Stimulated activated CD8-positive, alpha-beta memory T cell treated with anti-CD3 and anti-CD28 coated beads, Interleukin-15, amount 100 ng/mL, for 48 hours (primary cell): ENCODE data around the gene YPEL1.
A peak's percentile ranks its signal among the peaks of the same experiment; 100 is the strongest.
"Not testable (repeated sequence)": the region's sequence is repeated elsewhere in the genome, so short reads cannot be mapped to it uniquely, and the experiment has no call there.

Experiments used
- DNase-seq, 2 donors: peaks; one replicate each; pipeline ENCODE4 v3.0.0-alpha.2; 2020; ENCODE audit warnings: low read depth in 2 of 2

YPEL1 gene

DNA sequence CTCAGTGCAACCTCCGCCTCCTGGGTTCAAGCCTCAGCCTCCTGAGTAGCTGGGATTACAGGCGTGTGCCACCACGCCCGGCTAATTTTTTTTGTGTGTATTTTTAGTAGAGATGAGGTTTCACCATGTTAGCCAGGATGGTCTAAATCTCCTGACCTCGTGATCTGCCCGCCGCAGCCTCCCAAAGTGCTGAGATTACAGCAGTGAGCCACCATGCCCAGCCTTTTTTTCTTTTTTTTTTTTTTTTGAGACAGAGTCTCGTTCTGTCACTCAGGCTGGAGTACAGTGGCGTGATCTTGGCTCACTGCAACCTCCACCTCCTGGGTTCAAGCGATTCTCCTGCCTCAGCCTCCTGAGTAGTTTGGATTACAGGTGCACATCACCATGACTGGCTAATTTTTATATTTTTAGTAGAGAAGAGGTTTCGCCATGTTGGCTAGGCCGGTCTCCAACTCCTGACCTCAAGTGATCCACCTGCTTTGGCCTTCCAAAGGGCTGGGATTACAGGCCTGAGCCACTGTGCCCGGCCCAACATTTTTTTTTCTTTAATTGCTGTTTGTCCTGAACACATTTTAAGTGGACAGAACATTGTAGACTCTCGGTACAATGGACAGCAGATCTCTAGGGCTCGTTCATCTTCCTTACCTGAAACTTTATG lies 14.3 kb downstream of the YPEL1 start:
- not testable (repeated sequence) for DNase-seq

DNA sequence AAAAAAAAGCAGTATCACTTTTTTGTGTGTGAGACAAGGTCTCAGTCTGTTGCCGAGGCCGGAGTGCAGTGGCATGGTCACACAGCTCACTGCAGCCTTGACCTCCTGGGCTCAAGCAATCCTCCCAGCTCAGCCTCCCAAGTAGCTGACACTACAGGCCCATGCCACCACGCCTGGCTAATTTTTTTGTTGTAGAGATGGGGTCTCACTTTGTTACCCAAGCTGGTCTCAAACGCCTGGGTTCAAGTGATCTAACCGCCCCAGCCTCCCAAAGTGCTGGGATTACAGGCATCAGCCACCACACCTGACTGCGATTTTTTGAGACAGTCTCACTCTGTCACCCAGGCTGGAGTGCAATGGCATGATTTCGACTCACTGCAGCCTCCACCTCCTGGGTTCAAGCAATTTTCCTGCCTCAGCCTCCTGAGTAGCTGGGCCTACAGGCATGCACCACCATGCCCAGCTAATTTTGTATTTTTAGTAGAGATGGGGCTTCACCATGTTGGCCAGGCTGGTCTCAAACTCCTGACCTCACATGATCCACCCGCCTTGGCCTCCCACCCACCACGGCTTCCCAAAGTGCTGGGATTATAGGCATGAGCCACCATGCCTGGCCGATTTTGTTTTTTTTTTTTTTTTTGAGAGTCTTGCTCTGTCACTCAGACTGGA lies 15.3 kb downstream of the YPEL1 start:
- not testable (repeated sequence) for DNase-seq

DNA sequence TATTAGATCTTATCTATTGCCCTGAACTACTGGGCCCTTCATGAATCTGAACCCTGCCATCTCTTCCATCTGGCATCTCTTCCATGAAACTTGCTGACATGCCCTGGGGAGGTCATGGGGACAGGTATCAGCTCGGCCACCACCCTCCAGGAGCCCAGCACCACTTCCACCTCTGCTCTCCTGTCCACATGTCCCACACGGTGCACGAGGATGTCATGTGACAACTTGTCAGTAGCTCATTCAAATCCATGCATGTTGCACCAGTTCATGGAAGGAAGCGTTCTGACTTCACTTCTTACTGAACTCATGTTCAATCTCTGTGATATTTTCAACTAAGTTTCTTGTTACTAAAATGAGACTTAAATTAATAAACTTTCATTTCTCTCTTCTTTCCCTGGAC lies 16.6 kb downstream of the YPEL1 start:
- DNase-seq: no peak

DNA sequence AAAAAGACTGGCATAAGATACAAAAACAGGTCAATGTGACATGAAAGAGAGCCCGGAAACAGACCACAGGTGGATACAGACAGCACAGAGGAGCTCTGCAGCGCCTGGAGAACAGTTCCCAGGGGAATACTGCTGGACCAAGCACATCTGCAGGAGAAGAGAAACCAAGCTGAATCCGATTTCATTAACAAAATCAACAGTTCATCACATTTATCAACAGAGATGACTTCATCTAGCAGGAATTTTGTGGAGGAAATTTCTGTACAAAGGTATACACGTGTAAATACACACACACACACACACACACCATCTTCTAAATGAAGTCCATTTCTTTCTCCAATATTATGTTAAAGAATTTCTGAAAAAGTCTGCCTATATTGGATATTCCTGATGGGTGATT lies 17.1 kb downstream of the YPEL1 start:
- no peak for DNase-seq

DNA sequence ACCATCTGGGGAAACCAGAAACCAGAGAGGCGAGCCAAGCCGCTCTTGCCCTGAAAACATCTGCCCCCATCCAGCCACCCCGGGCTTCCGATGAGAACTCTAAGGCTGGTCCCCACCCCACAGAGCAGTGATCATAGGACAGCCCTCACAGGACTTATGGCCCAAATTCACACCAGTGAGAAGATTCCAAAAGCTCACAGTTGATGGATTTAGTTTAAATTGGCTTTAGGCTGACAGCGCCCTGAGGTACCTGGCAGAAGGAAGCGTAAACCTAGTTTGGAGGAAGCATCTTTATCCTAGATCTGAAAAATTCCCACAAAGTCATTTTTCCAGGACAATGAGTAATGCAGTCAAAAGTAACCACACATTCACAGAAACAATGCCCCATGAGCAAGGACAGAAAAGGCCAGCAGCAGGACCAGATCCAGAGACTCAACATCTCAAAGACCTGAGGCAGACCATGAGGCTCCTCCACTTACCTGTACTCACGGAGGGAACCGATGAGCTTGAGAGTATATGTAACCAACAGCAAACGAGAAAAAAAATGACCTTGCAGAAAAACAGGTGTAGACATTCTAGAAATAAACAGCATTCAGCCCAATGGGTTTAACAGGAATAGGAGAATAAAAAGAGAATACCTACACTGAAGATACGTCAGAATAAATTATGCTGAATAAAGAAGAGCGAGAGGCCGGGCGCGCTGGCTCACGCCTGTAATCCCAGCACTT lies 19.0 kb downstream of the YPEL1 start:
- not testable (repeated sequence) for DNase-seq

DNA sequence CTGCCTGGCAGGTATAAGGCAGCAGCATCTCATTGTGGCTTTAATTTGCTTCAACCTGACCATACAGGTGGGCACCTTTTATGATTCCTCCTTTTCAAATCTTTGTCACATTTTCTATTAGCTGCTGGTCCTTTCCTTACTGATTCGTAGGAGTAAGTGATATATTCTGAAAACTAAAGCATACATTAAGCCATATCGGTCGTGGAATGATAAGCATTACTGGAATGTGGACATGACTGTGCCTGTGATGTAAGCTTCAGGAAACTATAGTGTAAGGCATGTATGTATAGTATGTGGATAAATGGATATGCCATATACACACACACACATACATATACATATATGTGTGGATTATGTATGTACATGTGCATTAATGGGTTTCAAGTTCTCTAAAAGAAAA lies 20.8 kb downstream of the YPEL1 start:
- no peak for DNase-seq

DNA sequence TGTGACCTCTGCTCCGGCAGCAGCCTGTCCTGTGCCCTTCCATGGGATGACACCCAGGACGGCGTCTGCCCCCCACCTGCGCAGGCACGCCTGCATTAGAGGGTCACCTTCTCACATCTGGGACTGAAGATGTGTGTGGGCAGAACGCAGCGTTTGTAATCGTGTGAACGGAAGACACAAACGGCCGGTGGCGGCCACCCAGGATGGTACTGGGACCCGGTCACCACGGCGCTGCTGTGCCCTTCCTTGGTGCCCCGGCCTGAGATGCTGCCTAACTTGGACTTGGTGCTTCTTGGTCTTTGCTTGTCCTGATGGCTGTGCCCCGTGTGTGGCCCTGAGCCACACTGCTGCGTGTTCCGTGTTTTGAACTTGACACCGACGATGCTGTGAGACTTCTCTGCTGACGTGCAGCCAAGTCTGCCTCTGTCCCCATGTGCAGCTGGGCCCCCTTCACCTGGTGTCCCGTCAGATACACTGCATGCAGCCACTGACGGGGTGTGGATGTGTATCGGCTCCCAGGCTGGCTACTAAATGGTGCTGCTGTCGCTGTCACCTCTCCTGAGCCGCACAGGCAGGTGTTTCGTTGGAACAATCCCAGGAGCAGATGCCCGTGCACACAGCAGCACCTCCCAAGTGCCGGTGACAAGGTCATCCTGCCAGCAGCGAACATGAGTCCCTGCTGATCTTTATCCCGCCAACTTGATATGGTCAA lies 21.4 kb downstream of the YPEL1 start:
- no peak for DNase-seq

DNA sequence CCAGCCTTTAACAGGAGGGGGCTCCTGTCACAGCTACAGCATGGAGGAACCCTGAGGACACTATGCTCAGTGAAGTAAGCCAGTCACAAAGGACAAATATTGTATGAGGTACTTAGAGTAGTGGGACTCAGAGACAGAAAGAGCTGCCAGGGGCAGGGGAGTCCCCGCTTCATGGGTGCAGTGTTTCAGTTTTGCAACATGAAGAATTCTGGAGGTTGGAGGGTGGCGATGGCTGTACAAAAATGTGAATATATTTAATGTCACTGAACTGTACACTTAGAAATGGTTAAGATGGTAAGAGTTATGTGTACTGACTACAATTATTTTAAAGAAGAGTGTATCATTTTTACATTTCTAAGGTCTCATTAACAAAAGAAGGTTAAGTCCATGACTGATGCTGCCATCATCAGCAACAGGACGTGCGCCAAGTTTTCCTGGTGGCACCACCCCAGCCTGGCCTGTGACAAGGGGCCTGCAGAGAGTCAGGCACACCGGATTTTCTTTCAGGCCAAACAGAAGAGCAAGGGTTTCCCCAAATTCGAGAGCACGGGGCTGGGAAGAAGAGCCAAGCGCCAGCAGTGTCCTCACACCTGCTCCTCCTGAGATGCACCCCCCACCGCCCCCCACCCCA lies 22.1 kb downstream of the YPEL1 start:
- no peak for DNase-seq

DNA sequence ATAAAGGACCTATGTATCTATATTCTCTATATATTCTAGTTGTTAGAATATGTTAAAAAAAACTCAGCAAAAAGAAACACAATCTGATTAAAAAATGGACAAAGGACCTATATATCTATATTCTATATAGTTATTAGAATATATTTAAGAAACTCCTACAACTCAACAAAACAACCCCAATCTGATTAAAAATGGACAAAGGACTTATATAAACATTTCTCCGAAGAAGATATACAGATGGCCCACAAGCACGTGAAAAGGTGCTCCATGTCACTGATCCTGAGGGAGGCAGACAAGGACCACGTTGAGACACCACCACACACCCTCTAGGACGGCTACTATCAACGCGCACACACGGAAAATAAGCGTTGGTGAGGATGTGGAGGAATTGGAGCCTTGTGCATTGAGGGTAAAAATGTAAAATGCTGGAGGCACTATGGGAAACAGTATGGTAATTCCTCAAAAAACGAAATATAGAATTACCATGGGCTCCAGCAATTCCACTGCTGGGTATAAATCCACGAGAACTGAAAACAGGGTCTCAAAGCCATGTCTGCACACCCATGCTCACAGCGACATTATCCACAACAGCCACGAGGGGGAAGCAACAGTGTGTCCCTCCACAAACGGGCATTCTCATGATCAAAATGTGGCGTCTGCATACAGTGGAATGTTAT lies 22.7 kb downstream of the YPEL1 start:
- peak; percentile 21 to 31 for DNase-seq

DNA sequence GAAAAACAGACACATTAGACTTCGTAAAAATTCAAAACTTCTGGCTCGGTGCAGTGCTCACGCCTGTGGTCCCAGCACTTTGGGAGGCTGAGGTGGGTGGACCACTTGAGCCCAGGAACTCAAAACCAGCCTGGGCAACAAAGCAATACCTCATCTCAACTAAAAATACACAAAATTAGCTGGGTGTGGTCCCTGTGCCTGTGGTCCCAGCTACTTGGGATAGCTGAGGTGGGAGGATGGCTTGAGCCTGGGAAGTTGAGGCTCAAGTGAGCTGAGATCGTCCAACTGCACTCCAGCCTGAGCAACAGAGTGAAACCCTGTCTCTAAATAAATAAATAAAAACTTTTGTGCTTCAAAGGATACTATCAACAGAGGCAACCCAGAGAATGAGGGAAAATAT lies 23.7 kb downstream of the YPEL1 start:
- DNase-seq: no peak

DNA sequence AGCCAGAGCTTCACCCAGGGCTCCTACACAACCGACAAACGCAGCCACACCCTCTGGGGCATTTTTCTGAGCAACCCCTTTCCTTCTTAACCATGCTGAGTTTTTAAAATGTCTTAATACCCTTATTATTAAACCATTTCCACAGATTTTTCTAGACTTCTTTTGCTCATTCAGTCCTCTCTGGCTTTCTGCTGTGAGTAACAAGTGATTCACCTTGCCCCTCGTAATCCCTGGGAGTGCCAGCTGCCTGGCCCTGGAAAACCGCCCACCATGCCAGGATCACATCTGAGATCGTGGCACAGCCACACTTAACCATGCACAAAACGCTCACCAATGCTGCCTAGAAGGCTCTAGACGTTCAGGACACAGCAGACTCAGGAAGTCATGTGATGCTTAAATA lies 25.4 kb downstream of the YPEL1 start:
- no peak for DNase-seq

DNA sequence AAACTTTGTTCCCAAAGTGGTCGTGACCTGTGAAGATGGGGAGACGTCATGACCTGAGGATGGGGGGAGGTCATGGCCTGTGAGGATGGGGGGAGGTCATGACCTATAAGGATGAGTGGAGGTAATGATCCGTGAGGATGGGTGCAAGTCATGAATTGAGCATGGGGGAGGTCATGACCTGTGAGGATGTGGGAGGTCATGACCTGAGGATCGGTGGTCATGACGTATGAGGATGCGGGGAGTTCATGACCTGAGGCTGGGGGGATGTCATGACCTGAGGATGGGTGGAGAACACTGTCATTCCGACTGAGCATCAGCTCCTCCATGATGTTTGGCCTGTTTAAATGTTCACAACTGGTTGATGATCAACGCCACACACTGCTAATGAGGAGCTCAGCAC lies 25.9 kb downstream of the YPEL1 start:
- DNase-seq: no peak

DNA sequence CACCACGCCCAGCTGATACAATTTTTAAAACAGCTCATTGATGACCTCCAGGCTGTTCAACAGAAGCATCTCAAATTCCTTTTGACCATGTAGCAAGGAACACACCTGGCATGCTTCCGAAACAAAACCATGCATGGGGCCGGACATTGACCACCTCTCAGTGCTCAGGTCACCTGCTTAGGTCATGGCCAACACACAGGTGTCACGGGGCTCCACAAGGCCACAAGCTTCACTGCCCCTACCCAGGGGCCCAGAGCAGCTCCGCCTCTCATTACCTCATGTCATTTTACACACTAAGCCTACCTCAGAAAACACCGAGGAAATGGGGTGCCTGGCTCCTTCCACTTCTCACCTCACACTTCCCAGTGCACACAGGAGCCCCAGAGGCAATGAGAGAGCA lies 26.6 kb downstream of the YPEL1 start:
- DNase-seq: no peak

DNA sequence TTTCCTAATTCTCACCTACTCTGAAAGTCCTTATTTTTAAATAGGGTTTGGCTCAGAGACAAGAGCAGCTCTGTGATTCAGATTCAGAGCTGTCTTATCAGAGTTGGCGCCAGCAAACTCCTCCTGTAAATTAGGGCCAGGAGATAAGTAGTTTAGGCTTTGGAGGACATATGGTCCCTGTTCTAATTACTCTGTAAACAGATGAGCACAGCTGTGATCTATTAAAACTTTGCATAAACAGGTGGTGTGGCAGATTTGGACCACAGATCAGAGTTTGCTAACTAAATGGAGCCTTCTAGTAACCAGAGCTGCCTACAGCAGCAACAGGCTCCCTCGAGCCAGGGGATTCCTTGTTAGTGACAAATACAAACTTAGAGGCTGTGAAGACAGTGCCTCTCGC lies 27.9 kb downstream of the YPEL1 start:
- no peak for DNase-seq

DNA sequence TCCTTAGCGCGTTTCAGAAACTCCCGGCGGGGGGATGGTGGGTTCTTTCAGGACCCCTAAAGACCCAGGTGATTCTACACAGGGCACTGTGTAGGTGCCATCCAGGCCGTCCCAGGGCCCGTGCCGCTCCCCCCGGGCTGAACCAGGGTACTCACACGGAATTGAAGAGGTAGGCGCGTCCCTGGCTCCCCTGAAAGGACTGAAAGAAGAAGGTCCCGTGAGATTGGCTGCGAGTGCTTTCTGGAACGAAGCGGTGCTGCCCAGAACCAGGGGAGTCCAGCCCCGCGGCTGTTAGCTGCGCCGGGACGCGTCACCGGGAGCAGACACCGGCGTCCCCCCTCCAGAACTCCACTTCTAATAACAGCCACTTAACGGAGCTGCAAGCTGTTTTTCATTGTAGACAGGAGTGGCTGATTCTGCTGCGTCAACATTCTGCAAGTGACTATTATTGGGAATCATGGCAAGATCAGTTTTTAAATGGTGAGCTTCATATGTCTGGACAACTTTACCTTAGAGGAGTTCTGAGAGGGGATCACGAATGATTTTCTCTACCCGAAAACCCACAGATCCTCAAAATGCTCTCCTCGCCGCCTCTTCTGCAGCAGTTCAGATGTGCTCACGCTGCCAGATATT lies 31.8 kb downstream of the YPEL1 start:
- no peak for DNase-seq

DNA sequence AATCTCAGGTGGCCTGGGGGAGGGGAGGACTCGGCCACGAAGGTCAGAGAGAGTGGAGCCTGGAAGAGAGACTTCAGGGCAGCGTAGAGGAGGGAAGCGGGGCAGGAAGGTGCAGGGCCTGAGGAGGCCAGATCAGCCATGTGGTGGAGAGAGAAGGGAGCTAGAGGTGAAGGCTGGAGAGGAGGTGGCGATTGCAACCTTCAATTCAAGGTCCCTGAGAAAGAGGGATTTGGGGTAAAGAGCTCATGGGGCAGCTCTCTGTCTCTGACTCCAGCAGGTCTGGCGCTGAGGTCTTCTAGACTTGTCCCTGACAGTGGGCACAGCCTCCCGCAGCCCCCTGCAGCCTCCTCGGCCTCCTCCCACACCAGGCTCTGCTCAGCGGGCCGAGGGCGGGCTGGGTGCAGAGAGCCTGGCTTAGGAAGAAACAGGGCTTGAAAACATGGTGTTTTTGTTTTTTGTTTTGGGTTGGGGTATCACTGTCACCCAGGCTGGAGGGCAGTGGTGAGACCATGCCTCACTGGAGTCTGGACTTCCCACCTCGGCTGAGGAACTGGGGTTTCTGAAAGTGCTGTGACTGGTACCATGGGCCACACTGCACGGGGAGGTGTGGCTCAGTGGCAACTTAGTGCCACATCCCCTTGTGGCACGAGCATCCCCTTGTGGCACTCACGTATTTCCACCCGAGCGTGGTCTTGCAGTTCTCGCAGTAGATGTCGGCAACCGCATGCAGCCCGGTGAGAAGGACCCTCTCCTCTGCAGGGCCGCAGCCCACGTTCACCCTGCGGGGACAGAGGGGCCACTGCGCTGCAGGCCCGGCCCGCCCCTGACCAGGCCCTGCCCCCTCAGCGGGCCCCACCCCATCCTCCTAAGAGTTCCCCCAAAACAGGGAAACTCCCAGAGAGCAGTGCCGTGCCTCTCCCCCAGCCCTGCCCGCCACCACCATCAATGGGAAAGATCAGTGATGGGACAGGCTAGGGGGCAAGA lies 32.6 kb downstream of the YPEL1 start:
- DNase-seq: no peak

DNA sequence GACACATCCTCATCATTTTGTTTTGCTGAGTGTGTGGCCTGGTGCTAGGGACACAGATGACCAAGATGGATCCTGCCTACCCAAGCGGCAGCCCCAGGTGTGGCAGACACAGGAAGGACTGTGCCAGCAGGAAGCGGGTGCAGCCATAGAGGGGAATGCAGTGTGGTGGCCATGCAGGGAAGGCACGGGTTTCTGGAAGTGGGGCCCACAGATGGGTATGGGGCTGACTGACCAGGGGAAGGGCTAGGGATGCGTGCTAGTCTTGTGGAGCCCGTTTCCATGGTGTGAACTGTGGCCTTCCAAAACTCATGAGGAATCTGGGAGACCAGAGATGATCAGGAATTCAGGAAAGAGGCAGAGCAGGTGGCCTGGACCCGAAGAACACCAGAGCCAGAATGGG lies 33.5 kb downstream of the YPEL1 start:
- DNase-seq: no peak

DNA sequence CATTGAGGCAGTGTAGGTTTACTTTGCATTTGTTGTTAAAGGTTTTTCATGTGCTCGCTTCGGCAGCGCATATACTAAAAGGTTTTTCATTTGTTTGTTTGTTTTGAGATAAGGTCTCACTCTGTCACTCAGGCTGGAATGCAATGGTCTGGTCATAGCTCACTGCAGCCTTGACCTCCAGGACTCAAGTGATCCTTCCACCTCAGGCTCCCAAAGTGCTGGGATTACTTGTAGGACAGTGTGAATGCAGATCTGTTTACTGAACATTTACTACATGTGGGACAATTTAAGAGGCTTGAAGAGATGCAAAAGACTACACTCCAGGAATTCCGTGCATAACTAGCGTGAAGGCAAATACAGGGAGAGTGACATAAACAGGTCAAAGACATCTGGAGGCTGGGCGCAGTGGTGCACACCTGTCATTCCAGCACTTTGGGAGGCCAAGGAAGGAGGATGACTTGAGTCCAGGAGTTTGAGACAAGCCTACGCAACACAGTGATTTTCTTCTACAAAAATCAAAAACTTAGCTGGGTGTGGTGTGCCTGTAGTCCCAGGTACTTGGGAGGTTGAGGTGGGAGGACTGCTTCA lies 34.1 kb downstream of the YPEL1 start:
- DNase-seq: no peak

DNA sequence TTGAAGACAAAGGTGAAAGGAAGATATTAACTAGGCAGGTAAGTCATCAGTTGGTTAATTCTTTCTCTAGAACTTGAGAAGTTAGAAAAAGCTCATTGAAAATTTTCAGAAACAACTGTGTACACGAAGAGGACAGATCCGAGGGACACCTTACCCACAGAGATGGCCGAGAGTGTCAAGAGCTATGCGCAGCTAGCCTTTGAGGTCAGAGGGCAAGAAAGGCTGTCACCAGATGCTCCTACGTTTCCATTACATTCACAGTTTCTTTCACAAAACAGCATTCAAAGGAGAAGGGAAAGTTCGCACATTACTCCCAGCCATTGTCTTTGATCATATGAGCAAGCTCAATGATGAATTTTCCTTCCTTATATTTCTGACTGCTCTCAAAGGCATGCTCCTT lies 34.8 kb downstream of the YPEL1 start:
- DNase-seq: no peak
